Astrocyte of the spinal cord (primary cell): ENCODE measurements around the gene OR51S1.
A peak's percentile ranks its signal among the peaks of the same experiment; 100 is the strongest.

Experiments used
- DNase-seq: peaks from one replicate; pipeline ENCODE4 v3.0.0; 2011; ENCODE audit warnings: low read depth, low spot score
- H3K4me3 ChIP-seq: 2 replicates; pipeline ENCODE4 v1.5.1; 2011; ENCODE audit warnings: low read depth, mild to moderate bottlenecking, low read length, moderate library complexity
- in situ Hi-C: cut with HindIII; loops from 2 replicates; pipeline ENCODE4 v1.10.0; 2017; ENCODE audit warnings: low sequenced_read_pairs
- TF ChIP-seq, protein P1 (sequence below): IDR thresholded peaks from 2 replicates; pipeline ENCODE4 v1.5.1; 2012; ENCODE audit warnings: low read depth, mild to moderate bottlenecking, low read length, inconsistent platforms

The OR51S1 gene

DNA sequence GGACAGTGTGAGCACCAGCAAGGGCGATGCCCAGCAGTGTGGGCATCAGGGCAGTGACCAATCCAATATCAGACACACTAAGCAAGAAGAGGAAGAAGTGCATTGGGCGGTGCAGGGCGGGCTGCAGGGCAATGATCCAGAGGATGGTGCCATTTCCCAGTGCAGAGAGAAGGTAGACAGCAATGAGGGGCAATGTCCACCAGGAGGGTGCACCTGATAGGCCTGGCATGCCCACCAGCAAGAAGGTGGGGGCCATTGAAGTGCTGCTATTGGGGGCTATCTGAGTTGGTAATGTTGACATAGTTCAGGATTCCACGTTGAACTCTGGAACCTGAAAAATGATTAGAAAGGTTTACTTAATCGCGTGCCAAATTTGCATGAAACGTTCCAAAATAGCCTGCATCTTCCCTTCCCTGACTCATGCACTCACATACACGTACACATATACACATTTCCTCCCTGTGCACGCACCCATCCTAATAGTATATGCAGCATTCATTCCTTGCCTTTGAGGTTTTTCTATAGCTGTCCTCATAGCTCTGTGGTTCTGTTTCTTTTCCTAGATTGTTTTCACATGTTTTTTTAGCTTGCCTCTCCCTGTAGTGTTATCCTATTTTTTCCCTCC is at the start of gene OR51S1:
Gene OR51S1, minus strand, starts transcription at position 301 of the 625 bp plus-strand sequence. Its CDS starts 0 bp downstream, at position 301.
- in situ Hi-C loops = no loop called here
- no peak within 1 kb of the TSS for H3K4me3 ChIP-seq
- no peak for DNase-seq
- TF ChIP-seq, protein P1, sequence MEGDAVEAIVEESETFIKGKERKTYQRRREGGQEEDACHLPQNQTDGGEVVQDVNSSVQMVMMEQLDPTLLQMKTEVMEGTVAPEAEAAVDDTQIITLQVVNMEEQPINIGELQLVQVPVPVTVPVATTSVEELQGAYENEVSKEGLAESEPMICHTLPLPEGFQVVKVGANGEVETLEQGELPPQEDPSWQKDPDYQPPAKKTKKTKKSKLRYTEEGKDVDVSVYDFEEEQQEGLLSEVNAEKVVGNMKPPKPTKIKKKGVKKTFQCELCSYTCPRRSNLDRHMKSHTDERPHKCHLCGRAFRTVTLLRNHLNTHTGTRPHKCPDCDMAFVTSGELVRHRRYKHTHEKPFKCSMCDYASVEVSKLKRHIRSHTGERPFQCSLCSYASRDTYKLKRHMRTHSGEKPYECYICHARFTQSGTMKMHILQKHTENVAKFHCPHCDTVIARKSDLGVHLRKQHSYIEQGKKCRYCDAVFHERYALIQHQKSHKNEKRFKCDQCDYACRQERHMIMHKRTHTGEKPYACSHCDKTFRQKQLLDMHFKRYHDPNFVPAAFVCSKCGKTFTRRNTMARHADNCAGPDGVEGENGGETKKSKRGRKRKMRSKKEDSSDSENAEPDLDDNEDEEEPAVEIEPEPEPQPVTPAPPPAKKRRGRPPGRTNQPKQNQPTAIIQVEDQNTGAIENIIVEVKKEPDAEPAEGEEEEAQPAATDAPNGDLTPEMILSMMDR = no peak

DNA sequence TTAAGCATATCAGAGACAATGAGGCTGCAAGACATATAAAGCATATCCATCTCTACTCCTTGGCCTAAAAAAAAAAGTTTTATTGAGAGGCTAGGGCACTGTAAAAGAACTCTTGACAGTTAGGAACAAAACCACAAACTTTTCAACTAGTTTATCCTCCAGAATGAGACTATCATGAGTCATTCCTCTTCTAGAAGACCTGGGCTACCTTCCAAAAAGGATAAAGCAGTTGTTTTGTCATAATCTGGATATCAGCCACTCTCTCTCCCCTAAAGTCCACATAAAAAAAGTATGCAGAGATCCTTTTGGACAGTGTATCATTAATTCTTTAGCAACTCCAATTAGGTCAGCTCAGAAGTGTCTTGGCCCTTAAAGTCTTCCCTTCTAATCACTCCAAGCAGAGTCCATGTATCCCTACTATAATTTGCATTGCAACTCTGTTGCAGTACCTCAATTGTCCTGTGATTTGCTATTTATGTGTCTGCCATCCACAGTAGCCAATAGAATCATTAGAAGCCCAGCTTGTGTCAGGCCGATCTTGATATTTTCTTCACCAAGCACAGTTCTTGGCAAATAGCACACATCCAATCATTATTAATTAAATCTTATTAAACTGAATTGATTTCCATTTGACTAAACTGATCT is 43.1 kb upstream of the OR51S1 start:
- no peak overlapping the region for H3K4me3 ChIP-seq
- in situ Hi-C loops = no loop called here
- TF ChIP-seq, protein P1 = peak; percentile 30
- DNase-seq = peak; percentile 94

- in situ Hi-C loops = no loop called here
- H3K4me3 ChIP-seq = no peak overlapping the region
- no peak for DNase-seq
Observed at GRCh38 chr11:4890279-4890678, 41.3 kb upstream of the OR51S1 start.

DNA sequence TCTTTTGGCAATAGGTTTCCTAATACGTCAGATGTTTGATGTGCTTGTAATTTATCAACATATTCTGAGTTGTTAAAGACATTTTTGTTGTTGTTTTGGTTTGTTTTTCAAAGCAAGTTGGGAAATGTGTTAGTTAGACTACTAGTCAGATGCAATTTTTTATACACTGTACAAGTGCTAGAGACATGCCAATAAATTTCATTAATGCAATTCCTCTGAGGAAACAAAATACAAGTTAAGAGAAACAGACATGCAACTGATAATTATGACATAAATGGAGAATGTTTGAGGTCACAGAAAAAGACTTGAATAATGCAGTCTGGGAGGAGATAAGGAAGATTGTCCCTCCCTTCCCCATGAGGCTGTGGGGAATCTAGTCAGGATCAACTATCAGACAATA is 38.6 kb upstream of the OR51S1 start:
- no peak for DNase-seq
- H3K4me3 ChIP-seq = no peak overlapping the region
- in situ Hi-C loops = no loop called here
- TF ChIP-seq, protein P1 = no peak

More at GRCh38 chr11:4890279-4890678, 41.3 kb upstream of the OR51S1 start:
- TF ChIP-seq, protein P1 = no peak

DNA sequence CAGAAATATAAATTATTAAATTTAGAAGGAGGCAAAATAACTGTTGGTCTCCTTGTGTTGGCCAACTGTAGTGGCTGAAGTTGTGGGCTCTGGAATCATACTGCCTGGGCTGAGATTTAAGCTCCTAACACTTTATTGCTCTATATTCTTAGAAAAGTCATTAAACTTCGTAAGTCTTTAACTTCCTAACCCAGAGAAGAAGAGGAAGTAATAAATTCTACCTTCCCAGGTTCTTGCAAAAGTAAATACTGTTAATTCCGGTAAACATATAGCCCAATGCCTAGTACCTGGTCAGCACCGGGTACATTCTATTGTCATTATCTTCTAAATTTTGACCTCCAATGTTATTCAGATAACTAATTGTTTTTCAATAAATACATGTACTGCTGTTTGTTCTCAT is 37.2 kb upstream of the OR51S1 start:
- in situ Hi-C loops = no loop called here
- TF ChIP-seq, protein P1 = no peak
- DNase-seq = no peak
- H3K4me3 ChIP-seq = no peak overlapping the region

- DNase-seq = peak; percentile 38
- no peak overlapping the region for H3K4me3 ChIP-seq
- TF ChIP-seq, protein P1 = no peak
- in situ Hi-C loops = no loop called here
Observed at GRCh38 chr11:4884361-4884760, 35.4 kb upstream of the OR51S1 start.
